COLO668 (cell line): ENCODE results near the gene DNASE1L2.
A peak's percentile ranks its signal among the peaks of the same experiment; 100 is the strongest.
"Not testable (repeated sequence)": the region's sequence is repeated elsewhere in the genome, so short reads cannot be mapped to it uniquely, and the experiment has no call there.

Experiments
- DNase-seq: peaks from one replicate; lab custom pipeline; 2025; ENCODE audit not compliant: unreplicated experiment; lab: John Stamatoyannopoulos, UW

Gene DNASE1L2

DNA sequence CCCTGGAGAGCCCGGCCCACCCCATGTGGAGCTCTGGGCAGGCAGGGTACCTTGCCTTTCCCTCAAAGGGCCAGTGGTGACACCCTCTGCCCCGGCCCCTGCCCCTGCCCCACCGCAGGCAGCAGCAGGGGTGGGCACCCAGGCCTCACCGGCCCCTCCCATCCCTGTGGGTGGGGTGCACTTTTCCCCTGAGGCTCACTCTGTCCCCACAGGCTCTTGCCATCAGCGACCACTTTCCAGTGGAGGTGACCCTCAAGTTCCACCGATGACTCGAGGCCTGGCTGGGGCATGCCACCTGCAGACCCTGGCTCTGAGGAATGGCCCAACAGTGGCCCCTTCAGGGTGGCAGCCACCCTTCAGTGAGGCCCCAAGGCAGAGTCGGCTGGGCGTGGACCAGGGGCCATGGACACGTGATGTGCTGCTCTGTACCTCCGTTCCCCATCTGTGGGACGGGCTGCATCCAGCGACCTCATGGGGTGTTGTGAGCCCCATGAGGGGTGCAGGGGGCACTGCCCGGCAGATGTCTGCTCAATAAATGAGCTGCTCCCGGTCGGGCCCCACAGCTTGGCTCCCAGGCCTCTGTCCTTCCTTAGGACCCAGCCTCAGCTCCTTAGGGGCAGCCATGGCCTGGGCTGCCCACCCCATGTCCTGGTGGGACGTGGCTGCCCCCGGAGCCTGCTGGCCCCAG lies 2.0 kb downstream of the DNASE1L2 start:
- no peak for DNase-seq

DNA sequence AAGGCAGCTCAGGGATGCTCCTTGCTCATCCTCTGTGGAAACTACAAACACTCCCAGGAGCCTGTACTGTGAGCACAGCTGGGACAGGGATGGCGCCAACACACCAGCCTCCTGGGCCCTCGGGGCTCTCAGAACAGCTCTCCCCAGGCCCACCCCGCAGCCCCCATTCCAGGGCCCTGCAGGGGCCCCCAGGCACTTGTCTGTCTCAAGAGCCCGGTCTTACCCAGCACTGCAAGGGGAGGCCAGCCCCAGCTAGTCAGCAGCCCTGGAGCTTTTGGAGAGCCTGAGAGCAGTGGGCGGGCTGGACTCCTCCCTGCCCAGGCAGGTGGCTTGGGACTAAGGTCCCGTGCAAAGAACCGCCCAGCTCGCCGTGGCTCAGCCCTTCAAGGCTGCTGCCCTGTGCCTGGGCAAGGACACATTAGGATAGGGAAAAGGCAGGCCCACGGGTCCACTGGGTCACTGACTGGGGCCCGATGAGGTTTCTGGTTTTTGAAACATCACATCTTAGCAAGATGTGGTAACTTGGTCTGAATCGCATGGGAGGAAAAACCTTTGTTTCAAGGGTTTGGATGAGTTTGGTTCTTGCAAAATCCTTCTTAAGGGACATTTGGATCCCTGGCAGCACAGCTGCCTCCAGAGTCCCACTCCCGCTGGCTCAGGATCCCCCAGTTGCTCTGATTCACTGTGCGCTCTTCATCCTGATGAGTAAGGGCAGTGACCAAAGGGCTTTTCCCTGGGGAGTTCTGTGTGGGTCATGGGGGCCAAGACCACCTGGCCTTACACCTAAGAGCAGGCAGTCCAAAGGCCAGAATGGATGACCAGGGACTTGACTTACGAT lies 2.8 kb downstream of the DNASE1L2 start:
- no peak for DNase-seq

DNA sequence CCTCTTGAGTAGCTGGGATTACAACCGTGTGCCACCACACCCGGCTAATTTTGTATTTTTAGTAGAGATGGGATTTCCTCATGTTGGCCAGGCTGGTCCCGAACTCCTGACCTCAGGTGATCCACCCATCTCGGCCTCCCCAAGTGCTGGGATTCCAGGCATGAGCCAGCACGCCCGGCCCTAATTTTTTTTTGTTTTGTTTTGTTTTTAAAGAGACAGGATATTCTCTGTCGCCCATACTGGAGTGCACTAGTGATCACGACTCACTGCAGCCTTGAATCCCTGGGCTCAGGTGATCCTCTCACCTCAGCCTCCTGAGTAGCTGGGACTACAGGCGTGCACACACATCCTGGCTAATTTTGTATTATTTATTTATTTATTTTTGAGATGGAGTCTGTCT lies 4.1 kb downstream of the DNASE1L2 start:
- DNase-seq: not testable (repeated sequence)

DNA sequence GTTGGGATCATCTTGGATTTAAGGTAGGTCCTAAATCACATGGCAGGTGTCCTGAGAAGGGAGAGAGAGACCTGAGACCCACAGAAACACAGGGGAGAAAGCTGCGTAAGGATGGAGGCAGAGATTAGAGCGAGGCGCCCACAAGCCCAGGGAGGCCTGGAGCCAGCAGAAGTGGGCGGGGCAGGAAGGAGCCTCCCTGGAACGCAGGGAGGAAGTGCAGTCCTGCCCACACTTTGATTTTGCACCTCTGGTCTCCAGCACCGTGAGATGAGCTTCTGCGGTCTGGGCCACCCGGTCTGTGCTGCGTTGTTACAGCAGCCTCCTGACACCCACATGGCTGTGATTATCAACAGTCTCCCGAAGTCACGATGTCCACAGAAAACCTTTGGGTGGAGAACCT lies 6.4 kb downstream of the DNASE1L2 start:
- no peak for DNase-seq

DNA sequence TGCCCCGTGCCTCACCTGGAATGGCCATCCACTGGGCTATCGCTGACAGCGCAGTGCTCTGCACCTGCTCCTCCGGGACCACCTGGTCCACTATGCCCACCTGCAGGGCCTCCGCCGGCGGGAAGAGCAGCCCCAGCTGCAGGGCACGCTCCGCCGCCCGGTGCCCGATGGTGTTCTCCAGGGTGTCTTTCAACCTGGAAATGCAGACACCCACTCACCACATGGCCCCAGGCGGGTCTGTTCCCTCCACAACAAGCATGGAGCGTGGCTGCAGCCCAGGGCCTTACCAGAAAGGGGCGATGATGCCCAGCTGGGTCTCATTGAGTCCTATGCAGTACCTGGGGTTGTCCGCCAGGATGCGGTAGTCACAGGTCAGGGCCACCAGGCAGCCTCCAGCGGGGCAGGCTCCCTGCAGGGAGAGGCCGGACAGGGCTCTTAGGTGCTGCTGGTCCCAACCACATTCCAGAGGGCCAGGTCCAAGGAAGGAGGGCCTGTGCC lies 6.8 kb downstream of the DNASE1L2 start:
- no peak for DNase-seq

DNA sequence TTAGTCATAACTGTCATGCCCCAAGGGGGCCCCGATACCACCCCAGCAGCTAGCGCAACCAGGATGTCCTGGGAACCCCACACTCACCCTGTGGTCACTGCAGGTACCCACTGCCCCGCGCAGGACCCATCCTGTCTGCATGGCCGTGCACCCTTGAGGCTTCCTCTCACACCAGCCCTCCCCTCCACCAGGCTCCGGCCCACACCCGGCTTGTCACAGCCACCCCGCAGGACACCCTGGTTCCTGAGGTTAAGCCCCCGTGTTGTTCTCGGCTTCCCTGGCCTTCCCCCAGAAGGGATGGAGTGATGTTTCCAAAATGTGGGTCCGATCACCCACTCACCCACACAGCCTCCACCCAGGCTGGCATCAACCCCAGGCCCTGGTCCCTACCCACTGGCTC lies 7.5 kb downstream of the DNASE1L2 start:
- no peak for DNase-seq

DNA sequence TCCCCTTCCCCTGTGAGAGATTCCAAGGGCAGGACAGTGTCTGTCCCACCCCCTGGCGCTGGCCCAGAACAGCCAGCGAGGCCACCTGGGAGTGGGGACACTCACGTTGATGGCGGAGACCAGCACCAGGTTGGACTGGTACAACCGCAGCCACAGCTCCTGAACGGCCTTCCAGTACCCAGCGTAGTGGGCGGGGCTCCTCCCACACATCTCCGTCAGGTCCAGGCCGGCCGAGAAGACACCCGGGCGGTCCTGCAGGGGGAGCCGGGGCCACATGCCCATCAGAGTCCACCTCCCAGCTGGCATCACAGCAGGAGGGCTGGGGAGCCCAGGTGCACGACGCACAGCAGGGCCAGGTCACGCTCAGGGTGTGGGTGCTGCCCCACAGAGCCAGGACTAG lies 8.1 kb downstream of the DNASE1L2 start:
- DNase-seq: peak; percentile 45

DNA sequence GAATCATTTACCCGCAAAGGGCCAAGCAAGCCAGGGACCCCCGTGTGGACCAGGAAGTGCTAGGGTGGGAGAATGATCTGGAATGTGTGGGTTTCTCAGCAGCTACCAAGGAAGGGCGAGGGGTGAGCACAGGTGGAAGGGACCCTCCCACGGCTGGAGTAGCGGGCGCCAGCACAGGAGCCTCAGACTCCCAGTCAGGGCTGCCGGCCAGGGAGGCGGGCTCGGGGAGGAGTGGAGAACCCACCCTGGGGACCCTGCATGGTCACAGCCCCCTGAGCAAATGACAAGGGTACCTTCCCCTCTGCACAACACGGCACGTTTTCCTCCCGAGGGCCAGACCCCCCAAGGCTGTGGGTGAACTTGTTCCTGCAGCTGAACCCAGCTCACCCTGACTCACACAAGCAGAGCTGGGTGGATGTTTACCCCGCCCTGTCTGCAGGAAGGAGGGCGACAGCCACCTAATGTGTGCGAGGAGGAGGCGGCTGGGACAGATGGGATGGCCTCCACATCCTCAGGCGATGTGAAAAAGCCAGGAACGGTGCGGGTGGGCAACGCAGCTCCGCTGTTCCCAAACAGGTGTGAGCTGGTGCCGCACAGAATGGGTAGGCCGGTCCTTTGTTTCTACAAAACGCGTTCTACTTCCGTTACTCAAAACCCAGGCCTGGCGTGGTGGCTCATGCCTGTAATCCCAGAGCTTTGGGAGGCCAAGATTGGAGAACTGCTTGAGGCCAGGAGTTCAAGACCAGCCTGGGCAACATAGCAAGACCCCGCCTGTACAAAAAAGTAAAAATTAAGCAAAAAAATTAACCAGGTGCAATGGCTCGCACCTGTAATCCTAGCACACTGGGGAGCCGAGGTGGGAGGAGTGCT lies 8.9 kb downstream of the DNASE1L2 start:
- no peak for DNase-seq

DNA sequence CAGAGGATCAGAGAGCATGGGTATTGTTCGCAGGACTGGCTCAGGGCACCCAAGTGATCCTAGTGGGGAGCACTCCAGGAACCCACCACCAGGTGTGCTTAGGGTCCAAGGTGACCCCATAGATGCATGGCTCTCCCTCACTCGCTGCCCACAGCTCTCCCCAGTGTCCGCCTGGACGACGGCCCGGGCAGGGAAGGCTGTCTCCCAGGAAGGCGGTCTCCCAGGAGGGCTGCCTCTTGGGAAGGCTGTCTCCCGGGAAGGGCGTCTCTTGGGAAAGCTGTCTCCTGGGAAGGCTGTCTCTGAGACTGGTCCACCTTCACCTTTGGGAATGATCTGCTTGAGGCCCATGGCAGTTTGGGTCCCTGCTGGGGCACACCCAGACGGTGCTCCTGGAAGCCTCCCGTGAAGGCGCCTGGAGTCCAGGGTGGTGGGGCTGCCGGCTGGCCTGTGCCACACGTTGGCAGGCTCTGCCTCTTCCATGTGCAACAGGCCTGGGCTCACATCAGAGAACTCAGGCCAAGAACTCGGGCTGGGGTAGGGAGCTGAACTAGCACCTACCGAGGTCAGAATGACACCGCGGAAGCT lies 10.1 kb downstream of the DNASE1L2 start:
- DNase-seq: no peak

DNA sequence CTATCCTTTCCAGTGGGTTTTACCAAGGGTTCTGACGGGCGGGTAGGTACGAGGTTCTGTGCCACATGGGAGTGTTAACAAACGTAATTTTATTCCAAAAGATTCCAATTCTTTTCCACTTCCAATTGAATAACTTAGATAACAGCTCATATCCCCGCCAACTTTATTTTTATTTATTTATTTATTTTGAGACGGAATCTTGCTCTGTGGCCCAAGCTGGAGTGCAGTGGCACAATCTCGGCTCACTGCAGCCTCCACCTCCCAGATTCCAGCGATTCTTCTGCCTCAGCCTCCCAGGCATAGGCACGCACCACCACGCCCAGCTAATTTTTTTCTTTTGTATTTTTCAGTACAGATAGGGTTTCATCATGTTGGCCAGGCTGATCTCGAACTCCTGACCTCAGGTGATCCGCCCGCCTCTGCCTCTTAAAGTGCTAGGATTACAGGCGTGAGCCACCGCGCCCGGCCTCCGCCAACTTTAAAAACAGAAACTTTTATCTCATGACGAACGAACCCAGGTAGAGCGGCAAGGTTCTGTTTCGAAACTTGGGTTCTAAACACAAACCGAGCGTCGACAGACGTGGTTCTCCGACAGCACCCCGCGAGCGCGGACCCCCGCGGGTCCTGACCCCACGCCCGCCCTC lies 14.5 kb downstream of the DNASE1L2 start:
- no peak for DNase-seq

DNA sequence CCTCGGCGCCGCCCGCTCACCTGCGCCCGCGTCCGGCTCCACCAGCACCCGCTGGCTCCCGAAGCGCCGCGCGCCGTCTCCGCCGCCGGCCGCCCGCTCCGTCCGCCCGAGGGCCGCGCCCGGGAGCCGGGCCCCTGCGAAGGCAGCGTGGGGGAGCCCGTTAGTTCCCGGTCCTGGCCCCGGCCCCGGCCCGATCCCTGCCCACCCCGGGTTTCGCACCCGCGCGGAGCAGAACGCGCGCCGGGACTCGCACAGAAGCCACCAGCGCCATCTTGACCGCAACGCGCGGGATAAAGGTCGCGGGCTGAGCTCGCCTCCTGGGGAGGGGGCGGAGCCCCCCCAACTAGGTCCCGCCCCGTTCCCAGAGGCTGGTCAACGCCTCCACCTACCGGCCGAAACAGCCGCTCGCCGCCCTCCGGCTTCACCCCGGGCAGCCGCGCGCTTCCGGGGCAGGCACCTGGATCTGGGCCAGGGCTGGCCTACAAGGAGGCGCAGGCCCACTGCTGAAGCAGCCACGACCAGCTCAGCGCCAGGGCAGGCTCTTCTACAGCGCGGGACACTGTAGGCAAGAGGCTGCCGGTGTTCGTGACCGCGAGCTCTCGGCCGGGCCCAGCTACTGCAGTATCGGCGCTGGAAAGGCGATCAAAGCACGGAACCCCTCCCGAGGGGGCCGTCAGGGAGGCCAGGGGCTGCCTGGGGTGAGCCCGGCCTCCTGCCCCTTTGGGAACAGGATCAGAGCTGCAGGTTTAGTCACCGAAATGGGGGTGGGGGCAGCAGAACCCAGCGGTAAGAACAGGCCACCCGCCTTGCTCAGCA lies 15.3 kb downstream of the DNASE1L2 start, which contains the start of gene ECI1:
Gene ECI1, minus strand, starts transcription at position 292 of the 816 bp plus-strand sequence. Its CDS starts 21 bp downstream, at position 271.
- DNase-seq: peak; percentile 97

DNA sequence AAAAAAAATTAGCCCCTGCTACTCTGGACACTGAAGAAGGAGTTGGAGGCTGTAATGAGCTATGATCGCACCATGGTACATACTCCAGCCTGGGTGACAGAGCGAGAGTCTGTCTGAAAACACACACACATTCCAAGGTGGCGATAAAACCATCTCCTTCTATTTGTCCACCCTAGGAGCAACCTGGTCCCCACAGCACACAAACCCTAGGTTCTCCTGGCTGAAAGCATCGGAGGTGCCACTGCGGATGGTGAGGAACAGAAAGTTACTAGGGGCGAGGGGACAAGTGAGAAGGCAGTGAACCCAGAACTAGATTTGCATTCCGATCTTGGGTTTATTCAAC lies 16.5 kb downstream of the DNASE1L2 start:
- no peak for DNase-seq

DNA sequence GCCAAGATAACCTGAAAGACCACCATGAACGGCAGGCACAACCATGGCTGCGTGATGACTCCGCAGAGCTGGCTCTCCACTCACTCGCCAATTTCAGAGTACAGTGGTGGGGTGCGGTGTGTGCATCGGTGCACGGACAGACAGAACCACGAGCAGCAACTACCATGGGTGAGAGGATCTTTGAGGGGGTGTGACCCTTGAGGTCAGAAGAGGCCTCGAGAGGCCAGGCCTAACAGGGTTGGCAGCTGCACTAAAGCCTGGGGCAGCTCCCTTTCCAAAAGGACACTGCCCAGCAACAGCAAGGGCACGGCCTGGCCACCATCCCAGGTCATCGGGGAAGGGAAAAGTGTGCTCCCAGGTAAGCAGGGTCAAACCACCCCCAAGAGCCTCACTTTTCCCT lies 17.0 kb downstream of the DNASE1L2 start:
- no peak for DNase-seq

DNA sequence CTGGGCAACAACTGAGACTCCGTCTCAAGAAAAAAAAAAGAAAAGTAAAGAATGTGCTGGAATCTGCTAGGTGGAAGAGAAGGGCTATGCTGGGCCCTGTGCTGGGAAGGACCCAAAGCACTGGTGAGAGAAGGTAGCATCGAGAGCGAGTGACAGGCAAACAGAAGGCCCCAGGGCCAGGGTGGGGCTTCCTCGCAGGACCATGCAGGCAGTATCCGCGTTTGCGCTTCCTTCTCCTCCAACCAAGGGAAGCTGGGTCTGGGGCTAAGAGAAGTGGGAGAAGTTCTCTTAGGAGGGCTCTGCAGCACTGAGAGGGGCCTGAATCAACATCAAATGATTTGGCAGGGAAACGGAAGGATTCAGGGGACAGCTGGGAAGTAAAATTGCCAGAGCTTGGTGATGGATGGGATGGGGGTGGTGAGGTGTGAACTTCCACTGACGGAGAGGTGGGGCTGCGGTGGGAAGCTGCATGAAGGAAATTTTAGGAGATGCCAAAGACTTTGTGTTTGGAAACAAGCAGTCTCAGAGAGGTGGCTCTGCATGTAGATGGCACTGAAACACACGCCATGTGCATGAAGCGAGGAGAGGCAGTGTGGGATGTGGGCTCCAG lies 20.4 kb downstream of the DNASE1L2 start:
- DNase-seq: no peak

DNA sequence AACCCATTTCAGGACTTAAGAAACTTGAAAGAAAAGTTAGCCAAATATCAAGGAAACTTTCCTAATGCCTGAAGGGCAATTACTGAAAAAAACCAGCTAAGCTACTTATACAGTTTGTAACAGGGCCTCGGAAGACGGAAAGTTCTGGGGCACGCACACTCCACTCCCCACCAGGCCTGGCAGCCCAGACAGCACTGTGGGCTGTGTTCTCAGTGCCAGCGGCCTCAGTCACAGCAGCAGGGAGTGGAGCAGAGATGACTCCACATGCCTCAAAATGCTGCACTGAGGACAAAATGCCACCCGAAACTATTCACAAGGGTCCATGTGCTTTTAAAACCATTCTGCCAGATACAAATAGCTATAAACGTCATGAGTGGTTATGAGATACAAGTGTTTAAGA lies 21.5 kb downstream of the DNASE1L2 start:
- DNase-seq: no peak

DNA sequence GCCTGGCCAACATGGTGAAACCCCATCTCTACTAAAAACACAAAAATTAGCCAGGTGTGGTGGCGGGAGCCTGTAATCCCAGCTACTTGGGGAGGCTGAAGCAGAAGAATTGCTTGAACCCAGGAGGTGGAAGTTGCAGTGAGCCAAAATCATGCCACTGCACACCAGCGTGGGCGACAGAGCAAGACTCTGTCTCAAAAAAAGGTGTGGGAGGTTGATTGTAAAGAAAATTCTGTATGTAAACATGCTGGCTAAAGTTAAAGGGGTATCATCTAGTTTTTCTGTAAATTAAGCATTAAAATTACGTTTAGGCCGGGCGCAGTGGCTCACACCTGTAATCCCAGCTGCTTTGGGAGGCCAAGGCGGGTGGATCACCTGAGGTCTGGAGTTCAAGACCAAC lies 22.3 kb downstream of the DNASE1L2 start:
- not testable (repeated sequence) for DNase-seq

DNA sequence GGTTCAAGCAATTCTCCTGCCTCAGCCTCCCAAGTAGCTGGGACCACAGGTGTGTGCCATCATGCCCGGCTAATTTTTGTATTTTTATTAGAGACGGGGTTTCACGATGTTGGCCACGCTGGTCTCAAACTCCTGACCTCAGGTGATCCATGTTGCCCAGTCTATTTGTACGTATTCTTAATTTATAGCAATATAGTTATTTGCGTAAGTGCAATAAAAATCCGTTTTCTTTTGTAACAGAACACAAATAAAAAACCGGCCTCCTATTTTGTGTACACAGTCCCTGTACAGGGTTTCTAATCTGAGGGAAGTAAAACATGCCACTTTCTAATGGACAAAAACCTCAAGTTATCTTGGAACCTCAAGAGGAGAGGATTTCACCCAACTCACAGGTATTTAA lies 24.0 kb downstream of the DNASE1L2 start:
- no peak for DNase-seq

DNA sequence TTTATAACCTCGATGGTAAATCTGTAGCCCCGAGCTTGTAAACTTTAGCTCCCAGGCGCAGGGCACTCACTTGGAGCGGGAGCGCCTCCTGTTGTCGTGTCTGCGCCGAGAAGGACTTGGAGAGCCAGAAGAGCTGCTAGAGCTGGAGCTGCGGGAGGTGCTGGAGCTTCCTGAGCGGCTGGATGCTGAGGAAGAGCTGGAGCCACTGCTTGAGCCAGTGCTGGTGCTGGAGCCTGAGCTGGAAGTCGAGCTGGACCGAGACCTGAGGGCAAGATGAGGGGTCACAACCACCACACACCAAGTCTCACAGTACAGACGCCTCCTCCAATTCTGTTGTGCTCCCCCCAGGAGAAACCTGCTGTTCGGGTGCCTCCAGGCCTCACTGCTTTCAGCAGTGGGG lies 26.8 kb downstream of the DNASE1L2 start:
- DNase-seq: not testable (repeated sequence)

DNA sequence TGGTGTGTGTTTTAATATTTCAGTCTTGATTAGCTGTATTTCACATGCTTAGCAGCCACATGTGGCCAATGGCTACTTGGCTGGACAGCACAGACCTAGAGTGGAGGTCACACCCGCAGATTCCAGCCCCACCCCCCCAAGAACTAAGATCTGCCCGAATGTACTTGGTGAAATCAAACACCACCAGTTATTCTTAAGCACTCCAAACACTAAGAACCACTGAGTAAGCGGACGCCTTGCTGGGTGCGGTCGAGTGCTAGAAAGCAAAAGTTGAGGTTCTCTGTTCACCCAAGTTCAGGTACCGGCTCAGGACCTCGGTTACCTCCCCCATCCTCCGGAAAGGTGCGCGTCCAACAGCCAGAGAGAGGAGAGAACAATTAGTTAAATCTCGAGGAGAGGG lies 30.6 kb downstream of the DNASE1L2 start:
- not testable (repeated sequence) for DNase-seq
